Activated CD4-positive, alpha-beta T cell treated with anti-CD3 and anti-CD28 coated beads for 4 hours (primary cell): ENCODE results near the gene GPR52.

ENCODE experiments used
- DNase-seq, 2 donors: peaks; one replicate each; pipeline ENCODE4 v3.0.0-alpha.2; 2020

GPR52 gene

GRCh38 chr1:174469052-174469451 lies 21.3 kb downstream of the GPR52 start:
- no peak for DNase-seq

- DNase-seq, result no peak
These were observed 21.9 kb downstream of the GPR52 start for GRCh38 chr1:174469687-174470086.

- DNase-seq, result no peak
These were observed 31.5 kb downstream of the GPR52 start for GRCh38 chr1:174479281-174479680.

GRCh38 chr1:174480324-174480723 lies 32.6 kb downstream of the GPR52 start:
- DNase-seq, result no peak

- no peak for DNase-seq
These were observed 43.8 kb downstream of the GPR52 start for GRCh38 chr1:174491606-174492005.

GRCh38 chr1:174497478-174497877 lies 49.7 kb downstream of the GPR52 start:
- DNase-seq, result no peak
